ENCODE measurements around the gene SLC38A2. TPM values are rescaled to one million over a fixed set of nuclear protein-coding genes. Genes with fewer than 3 reads are reported as not detected.

The SLC38A2 gene
- total RNA-seq, 1 experiment from 2014 or later: 453 TPM

- no peak overlapping the region for H3K27ac Mint-ChIP-seq
These were observed 5.1 kb upstream of the SLC38A2 start for GRCh38 chr12:46377678-46378077.

More at GRCh38 chr12:46377678-46378077, 5.1 kb upstream of the SLC38A2 start:
- Histone ChIP-seq H2AFZ (ENCODE audit: low read length) (no peak overlapping the region), H3K79me1 (ENCODE audit: insufficient read depth, low read depth, low read length, poor library complexity, severe bottlenecking) (no peaks in the 10 kb centered on the region), H3K9ac (ENCODE audit: extremely low read depth, insufficient read length, low read length) (no peak overlapping the region), H3T11ph (ENCODE audit: low read length) (no peak overlapping the region), H3K4me2 (ENCODE audit: insufficient read depth, insufficient read length, low read length) (no peak overlapping the region), H2BK15ac (ENCODE audit: low read depth, low read length) (no peak overlapping the region), H3K23ac (ENCODE audit: insufficient read length, low read depth, low read length) (no peak overlapping the region), H3K4ac (ENCODE audit: low read depth, low read length) (no peak overlapping the region), H2BK120ac (ENCODE audit: low read depth, low read length, poor library complexity, severe bottlenecking) (no peak overlapping the region), H3K14ac (ENCODE audit: insufficient read depth, low read length) (no peak overlapping the region), H2AK5ac (ENCODE audit: insufficient read length, low read length) (no peak overlapping the region), H3K9me3 (ENCODE audit: control insufficient read depth, low read depth, low read length) (no peaks in the 10 kb centered on the region), H3K79me2 (ENCODE audit: insufficient read depth, low read length) (no peaks in the 10 kb centered on the region), H4K8ac (replicated peaks; ENCODE audit: insufficient read length, low read depth, low read length) (no peak overlapping the region), H3K4me1 (ENCODE audit: insufficient read depth, low read length) (peaks cover 4% of the 10 kb centered on the region; the same call in 1 of the 2 replicates), H3K18ac (ENCODE audit: insufficient read length, low read depth, low read length) (no peak overlapping the region), H4K5ac (ENCODE audit: insufficient read length, low read depth, low read length) (no peak overlapping the region), H3K23me2 (ENCODE audit: insufficient read length, low read depth, low read length, poor library complexity, severe bottlenecking) (peaks cover 10% of the 10 kb centered on the region), H2BK12ac (ENCODE audit: insufficient read length, low read depth, low read length) (no peak overlapping the region), H4K91ac (ENCODE audit: insufficient read length, low read depth, low read length) (no peak overlapping the region), H4K20me1 (ENCODE audit: control insufficient read depth, insufficient read depth, insufficient read length) (no peaks in the 10 kb centered on the region), H3K27ac (ENCODE audit: insufficient read length, low read depth, low read length) (no peak overlapping the region), H2BK20ac (ENCODE audit: low read depth, low read length, poor library complexity, severe bottlenecking) (no peak overlapping the region), H2BK5ac (ENCODE audit: insufficient read length, low read length) (no peak overlapping the region), H3K27me3 (ENCODE audit: insufficient read depth, low read length) (no peaks in the 10 kb centered on the region), H3K56ac (ENCODE audit: insufficient read length, low read depth, low read length) (no peak overlapping the region)
- WGBS (ENCODE audit: extremely low coverage, insufficient read length, low lambda C conversion rate): no CpG with 5 or more reads among the region's 3 CpGs
- TF ChIP-seq, protein P1, sequence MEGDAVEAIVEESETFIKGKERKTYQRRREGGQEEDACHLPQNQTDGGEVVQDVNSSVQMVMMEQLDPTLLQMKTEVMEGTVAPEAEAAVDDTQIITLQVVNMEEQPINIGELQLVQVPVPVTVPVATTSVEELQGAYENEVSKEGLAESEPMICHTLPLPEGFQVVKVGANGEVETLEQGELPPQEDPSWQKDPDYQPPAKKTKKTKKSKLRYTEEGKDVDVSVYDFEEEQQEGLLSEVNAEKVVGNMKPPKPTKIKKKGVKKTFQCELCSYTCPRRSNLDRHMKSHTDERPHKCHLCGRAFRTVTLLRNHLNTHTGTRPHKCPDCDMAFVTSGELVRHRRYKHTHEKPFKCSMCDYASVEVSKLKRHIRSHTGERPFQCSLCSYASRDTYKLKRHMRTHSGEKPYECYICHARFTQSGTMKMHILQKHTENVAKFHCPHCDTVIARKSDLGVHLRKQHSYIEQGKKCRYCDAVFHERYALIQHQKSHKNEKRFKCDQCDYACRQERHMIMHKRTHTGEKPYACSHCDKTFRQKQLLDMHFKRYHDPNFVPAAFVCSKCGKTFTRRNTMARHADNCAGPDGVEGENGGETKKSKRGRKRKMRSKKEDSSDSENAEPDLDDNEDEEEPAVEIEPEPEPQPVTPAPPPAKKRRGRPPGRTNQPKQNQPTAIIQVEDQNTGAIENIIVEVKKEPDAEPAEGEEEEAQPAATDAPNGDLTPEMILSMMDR (conservative IDR thresholded peaks at IDR 0.05): no peak
- Mint-ChIP-seq H3K4me3 (no peak overlapping the region), H3K27me3 (ENCODE audit: low read depth) (peaks cover 4% of the 10 kb centered on the region; the same call in 1 of the 2 replicates), H3K4me1 (peaks cover 46 to 60% of the 10 kb centered on the region in 2 experiments), H3K9me3 (peaks cover 1 to 7% of the 10 kb centered on the region in 2 experiments; a peak in 4 of 5 replicates), H3K36me3 (ENCODE audit: insufficient read depth in 1 of 3, low read depth in 3 of 3) (peaks cover 0 to 10% (median 4%) of the 10 kb centered on the region in 3 experiments; a peak in 4 of 7 replicates)
- no peak for DNase-seq
